ENCODE results near the gene SYNJ1. TPM values are rescaled to one million over a fixed set of nuclear protein-coding genes. Genes with fewer than 3 reads are reported as not detected.
"Not testable (repeated sequence)": the region's sequence is repeated elsewhere in the genome, so short reads cannot be mapped to it uniquely, and the experiment has no call there.

SYNJ1 gene
- total RNA-seq, 2 donors from 2014 or later, result 11.9 to 12.3 TPM

GRCh38 chr21:32705901-32706300 lies 21.9 kb downstream of the SYNJ1 start:
- intact Hi-C loops (cut with DNase I), result no loop called here
- ATAC-seq (no peak), DNase-seq (no peak)

- DNase-seq, result no peak
- ATAC-seq, result no peak
Observed at GRCh38 chr21:32705139-32705538, 22.7 kb downstream of the SYNJ1 start.

GRCh38 chr21:32702702-32703101 lies 25.1 kb downstream of the SYNJ1 start:
- ATAC-seq, result peak in 1 of 2 donors; percentile 40
- intact Hi-C loops (cut with DNase I), result no loop called here
- DNase-seq, result no peak

More at GRCh38 chr21:32705139-32705538, 22.7 kb downstream of the SYNJ1 start:
- intact Hi-C loops (cut with DNase I), result no loop called here

GRCh38 chr21:32698971-32699693 lies 28.7 kb downstream of the SYNJ1 start:
- intact Hi-C loops (cut with DNase I), result no loop called here
- DNase-seq, result peak; percentile 27
- no peak for ATAC-seq

- no peak for DNase-seq
- intact Hi-C loops (cut with DNase I), result no loop called here
- no peak for ATAC-seq
Observed at GRCh38 chr21:32698286-32698685, 29.5 kb downstream of the SYNJ1 start.

- DNase-seq; ATAC-seq; intact Hi-C loops (cut with DNase I): not testable (repeated sequence)
Observed at GRCh38 chr21:32695482-32695881, 32.3 kb downstream of the SYNJ1 start.

- intact Hi-C loops (cut with DNase I), result no loop called here
Observed at GRCh38 chr21:32693581-32693980, 34.2 kb downstream of the SYNJ1 start.

GRCh38 chr21:32690085-32690484 lies 37.7 kb downstream of the SYNJ1 start:
- ATAC-seq, result no peak
- DNase-seq, result no peak
- intact Hi-C loops (cut with DNase I), result no loop called here

More at GRCh38 chr21:32693581-32693980, 34.2 kb downstream of the SYNJ1 start:
- no peak for DNase-seq
- no peak for ATAC-seq

- intact Hi-C loops (cut with DNase I), result no loop called here
- DNase-seq (no peak), ATAC-seq (no peak)
Observed at GRCh38 chr21:32687643-32688345, 40.0 kb downstream of the SYNJ1 start.

GRCh38 chr21:32682696-32683474 lies 44.9 kb downstream of the SYNJ1 start:
- DNase-seq, result no peak
- ATAC-seq, result no peak
- intact Hi-C loops (cut with DNase I), result no loop called here

GRCh38 chr21:32674731-32675130 lies 53.1 kb downstream of the SYNJ1 start:
- intact Hi-C loops (cut with DNase I), result no loop called here
- DNase-seq (no peak), ATAC-seq (no peak)

- DNase-seq (no peak), ATAC-seq (no peak)
- intact Hi-C loops (cut with DNase I), result no loop called here
Observed at GRCh38 chr21:32674038-32674437, 53.8 kb downstream of the SYNJ1 start.

GRCh38 chr21:32666258-32666657 lies 61.6 kb downstream of the SYNJ1 start:
- intact Hi-C loops (cut with DNase I), result no loop called here
- DNase-seq, result no peak
- no peak for ATAC-seq

GRCh38 chr21:32664095-32664494 lies 63.7 kb downstream of the SYNJ1 start:
- intact Hi-C loops (cut with DNase I); ATAC-seq; DNase-seq: not testable (repeated sequence)

- DNase-seq; ATAC-seq; intact Hi-C loops (cut with DNase I): not testable (repeated sequence)
Observed at GRCh38 chr21:32661981-32662380, 65.8 kb downstream of the SYNJ1 start.

GRCh38 chr21:32661026-32661782 lies 66.6 kb downstream of the SYNJ1 start:
- ATAC-seq; intact Hi-C loops (cut with DNase I): not testable (repeated sequence)

GRCh38 chr21:32658524-32658923 lies 69.3 kb downstream of the SYNJ1 start:
- ATAC-seq, result no peak
- intact Hi-C loops (cut with DNase I), result loop anchor here in 1 of 2 donors (10.0 kb wide), 1 partner anchor 166 kb away; no protein-coding TSS in a partner anchor
- DNase-seq, result no peak

More at GRCh38 chr21:32661026-32661782, 66.6 kb downstream of the SYNJ1 start:
- not testable (repeated sequence) for DNase-seq

- intact Hi-C loops (cut with DNase I), result loop anchor here in 1 of 2 donors (10.0 kb wide), 1 partner anchor 171 kb away; no protein-coding TSS in a partner anchor
- no peak for ATAC-seq
- no peak for DNase-seq
Observed at GRCh38 chr21:32653326-32653901, 74.4 kb downstream of the SYNJ1 start.

Data from left cardiac atrium (tissue), 4 donors.